HepG2 (cell line): ENCODE results near the gene CPLX1. TPM values are rescaled to one million over a fixed set of nuclear protein-coding genes. Genes with fewer than 3 reads are reported as not detected.

ENCODE experiments used
- ATAC-seq: fragments of 200-7000 bp; cut with Tn5 transposase; 3 replicates; pipeline ENCODE4 v1.9.1; 2020; ENCODE audit warnings: mild to moderate bottlenecking, moderate library complexity
- BruUV-seq: library from RNA; stranded (reverse); fragments of 400-500 nt; replicated peaks from 2 replicates; lab custom pipeline; 2021; lab: Mats Ljungman, UMichigan
- CTCF ChIA-PET: fragments of 300-600 bp; formaldehyde crosslinking; extraction: SDS; loops from one replicate; lab custom pipeline; 2021; ENCODE audit warnings: low total read pairs, inconsistent platforms, low intra/inter-chr PET ratio; lab: Yijun Ruan, JAX
- POLR2A ChIA-PET: fragments of 350-600 bp; sonication (Branson Sonifier 250); formaldehyde crosslinking; loops from one replicate; lab custom pipeline; 2020; ENCODE audit warnings: antibody characterized with exemption, inconsistent platforms; lab: Yijun Ruan, JAX
- DNase-seq: peaks from one replicate; pipeline ENCODE4 v3.0.0-alpha.2; 2015; ENCODE audit warnings: low spot score
- FAIRE-seq: peaks from 3 replicates; lab custom pipeline; 2011; peaks lifted over from hg19 to GRCh38; lab: Jason Lieb, UNC
- H2AFZ ChIP-seq: one replicate; pipeline ENCODE4 v1.6.1; 2011; ENCODE audit warnings: low read length, inconsistent platforms
- H3K27ac ChIP-seq: fragments of 300-600 bp; 3 replicates; pipeline ENCODE4 v1.8.0; 2011; ENCODE audit warnings: mixed run types, mild to moderate bottlenecking, mixed read lengths, low read length, inconsistent platforms; ENCODE audit not compliant: insufficient read depth; ENCODE audit errors: extremely low read length
- H3K27me3 ChIP-seq, 2 experiments: fragments of 200-600 bp in 1 of 2; 2 replicates in 1 of 2; 3 replicates in 1 of 2; pipeline versions ENCODE4 v1.6.0 to v1.8.0; 2011; ENCODE audit warnings: low read length in 2 of 2, mild to moderate bottlenecking in 2 of 2, moderate library complexity in 2 of 2, inconsistent platforms in 1 of 2; ENCODE audit not compliant: insufficient read depth in 2 of 2, control insufficient read depth in 1 of 2
- H3K36me3 ChIP-seq, 2 experiments: fragments of 200-600 bp in 1 of 2; replicated peaks in 1 of 2; 2 replicates in 1 of 2; 3 replicates in 1 of 2; pipeline versions ENCODE4 v1.5.1 to v1.8.0; 2011; ENCODE audit warnings: low read length in 2 of 2, inconsistent platforms in 1 of 2; ENCODE audit not compliant: insufficient read depth in 2 of 2, control insufficient read depth in 1 of 2
- H3K4me1 ChIP-seq: 2 replicates; pipeline ENCODE4 v1.5.1; 2012; ENCODE audit warnings: low read length, inconsistent platforms; ENCODE audit not compliant: insufficient read depth
- H3K4me2 ChIP-seq: 2 replicates; pipeline ENCODE4 v1.6.0; 2011; ENCODE audit warnings: low read depth, low read length, inconsistent platforms
- H3K4me3 ChIP-seq, 3 experiments: fragments of 200-600 bp in 1 of 3; sonication (generic), shearing (Covaris generic) in 1 of 3; replicated peaks in 1 of 3; 2 replicates each; pipeline ENCODE4 v1.5.1; 2011 to 2016; ENCODE audit warnings: low read length in 3 of 3, inconsistent platforms in 2 of 3, low read depth in 2 of 3, mild to moderate bottlenecking in 2 of 3, control low read depth in 1 of 3, mixed read lengths in 1 of 3; ENCODE audit not compliant: insufficient read depth in 1 of 3
- H3K79me2 ChIP-seq: one replicate; pipeline ENCODE4 v1.6.1; 2011; ENCODE audit warnings: low read length, inconsistent platforms; ENCODE audit not compliant: insufficient read depth
- H3K9ac ChIP-seq: 2 replicates; pipeline ENCODE4 v1.6.0; 2011; ENCODE audit warnings: mild to moderate bottlenecking, low read depth, low read length, inconsistent platforms; ENCODE audit not compliant: insufficient read depth
- H3K9me3 ChIP-seq: 2 replicates; pipeline ENCODE4 v1.5.1; 2012; ENCODE audit warnings: mild to moderate bottlenecking, low read length
- H4K20me1 ChIP-seq: 2 replicates; pipeline ENCODE4 v1.6.0; 2011; ENCODE audit warnings: inconsistent platforms, mild to moderate bottlenecking, low read length, moderate library complexity; ENCODE audit not compliant: insufficient read depth
- ESRRA ChIP-seq: sonication (generic); formaldehyde crosslinking; IDR thresholded peaks from 2 replicates; pipeline ENCODE4 v1.5.1; 2020; ENCODE audit warnings: mild to moderate bottlenecking, low read depth, missing genetic modification reagents
- KDM2A ChIP-seq: sonication (generic); formaldehyde crosslinking; IDR thresholded peaks from 2 replicates; pipeline ENCODE4 v1.4.0; 2020; ENCODE audit warnings: low read depth, missing genetic modification reagents, borderline replicate concordance
- MATR3 ChIP-seq: sonication (generic); formaldehyde crosslinking; IDR thresholded peaks from 2 replicates; pipeline ENCODE4 v1.4.0; 2020; ENCODE audit warnings: missing genetic modification reagents
- NFAT5 ChIP-seq: sonication (generic); formaldehyde crosslinking; IDR thresholded peaks from 2 replicates; pipeline ENCODE4 v1.4.0; 2020; ENCODE audit warnings: missing genetic modification reagents
- NFYB ChIP-seq: sonication (generic); formaldehyde crosslinking; IDR thresholded peaks from 2 replicates; pipeline ENCODE4 v1.4.0; 2020; ENCODE audit warnings: missing genetic modification reagents
- ZGPAT ChIP-seq: IDR thresholded peaks from 2 replicates; pipeline ENCODE4 v1.6.1; 2016; ENCODE audit warnings: mild to moderate bottlenecking
- WGBS: methylation state at CpG from one replicate; pipeline ENCODE4 v1.1.6; 2017; ENCODE audit warnings: low lambda C conversion rate; 5-methylcytosine and 5-hydroxymethylcytosine counted together
- in situ Hi-C: cut with HindIII; loops from 2 replicates; pipeline ENCODE4 v1.10.0; 2017; ENCODE audit warnings: low pct_unique_long_range_greater_than_20kb; ENCODE audit not compliant: extremely low pct_ligation_motif_present
- intact Hi-C: fragments of 100-400 bp; cut with micrococcal nuclease; formaldehyde crosslinking; loops from one replicate; pipeline ENCODE4 v1.10.0; 2022; ENCODE audit not compliant: unreplicated experiment
- polyA plus RNA-seq, 8 experiments: library from polyadenylated mRNA; depleted of rRNA in 3 of 8; stranded (reverse) in 7 of 8; unstranded in 1 of 8; fragments of >200 nt; fragmentation: Illumina TruSeq in 4 of 8; extraction: Trizol in 4 of 8; gene quantifications; 2 replicates each; pipeline versions ENCODE4 v1.2.1 to v1.2.3, GENCODE V29; 2011 to 2016; ENCODE audit warnings: low read depth in 4 of 8, missing spikeins in 1 of 8, mixed read lengths in 1 of 8; ENCODE audit not compliant: insufficient read depth in 1 of 8
- total RNA-seq, 5 experiments: library from RNA; depleted of rRNA; stranded (reverse); fragments of >200 nt; fragmentation: Illumina TruSeq; extraction: Trizol; gene quantifications; 2 replicates each; pipeline ENCODE4 v1.2.3, GENCODE V29; 2016; ENCODE audit warnings: low read depth in 1 of 5

CPLX1 gene
- total and polyA plus RNA-seq, 2 of the 13 experiments (the other 11 are each of a cell fraction or from before 2014, with no cell fraction given): 0.18 TPM

GRCh38 chr4:854356-854755 lies 28.4 kb upstream of the CPLX1 start:
- Histone ChIP-seq H3K4me2 (no peak overlapping the region), H2AFZ (no peak overlapping the region), H3K4me1 (no peaks in the 10 kb centered on the region), H3K27ac (no peak overlapping the region), H3K27me3 (no peaks in the 10 kb centered on the region), H3K4me3 (no peak overlapping the region), H4K20me1 (no peaks in the 10 kb centered on the region)
- in situ Hi-C loops: no loop called here
- ATAC-seq (no peak), DNase-seq (no peak)
- no TSS peak for BruUV-seq
- TF ChIP-seq KDM2A (CRISPR knock-in tag) (no peak), ZGPAT (CRISPR knock-in tag) (no peak), MATR3 (CRISPR knock-in tag) (no peak), NFAT5 (no peak), ESRRA (CRISPR knock-in tag) (no peak), NFYB (no peak)
- TF ChIP-seq, all 625 proteins: peak for 0
- Histone ChIP-seq H3K9ac (no peak overlapping the region), H3K36me3 (peaks cover 9 to 36% of the 10 kb centered on the region in 2 experiments; a peak in 4 of 5 replicates), H3K9me3 (no peaks in the 10 kb centered on the region), H3K79me2 (no peaks in the 10 kb centered on the region)
- FAIRE-seq: no peak
- 97% methylated on average over 10 of the region's 11 CpGs for WGBS
- intact Hi-C loops: no loop called here
- ChIA-PET POLR2A (no interaction called here), CTCF (no interaction called here)
